ENCODE results near the gene DOCK9. TPM values are rescaled to one million over a fixed set of nuclear protein-coding genes. Genes with fewer than 3 reads are reported as not detected.

DOCK9 gene
- total RNA-seq, 1 experiment from 2014 or later = 30.5 TPM

DNA sequence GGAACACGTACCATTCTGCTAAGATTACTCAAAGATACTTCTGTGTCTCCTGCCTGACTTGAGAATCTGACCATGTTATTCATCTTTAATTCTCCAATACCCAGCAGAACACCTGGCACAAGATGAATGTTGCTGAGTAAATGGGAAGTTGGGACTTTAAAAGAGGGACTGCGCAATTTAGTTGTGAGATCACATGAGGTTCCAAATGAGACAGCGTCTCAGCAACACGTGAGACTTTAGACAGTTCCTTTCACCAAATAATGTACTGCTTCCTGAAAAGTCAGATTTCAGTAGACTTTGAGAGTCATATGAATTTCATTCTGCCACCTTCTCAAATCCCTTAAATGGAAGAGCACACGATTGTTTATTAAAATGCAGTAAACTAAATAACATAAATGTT lies 36.7 kb downstream of the DOCK9 start:
- Histone ChIP-seq H3K9me3 (ENCODE audit: control insufficient read depth, insufficient read depth, low read depth, low read length) (no peaks in the 10 kb centered on the region), H3K27me3 (ENCODE audit: control insufficient read depth, insufficient read depth, low read length) (no peaks in the 10 kb centered on the region), H3K27ac (ENCODE audit: low read length) (no peak overlapping the region), H3K4me3 (ENCODE audit: low read depth in 2 of 2, low read length in 2 of 2) (no peak overlapping the region), H3K4me1 (ENCODE audit: control insufficient read depth, insufficient read depth, low read length) (no peaks in the 10 kb centered on the region), H3K36me3 (ENCODE audit: control insufficient read depth, insufficient read depth, low read length) (no peaks in the 10 kb centered on the region)
- TF ChIP-seq POLR2AphosphoS5 (IDR thresholded peaks at IDR 0.05; ENCODE audit: low read depth, low read length) (no peak), SIN3A (IDR thresholded peaks at IDR 0.05; ENCODE audit: borderline replicate concordance, insufficient read depth, low read depth, low read length) (no peak), CTCF (IDR thresholded peaks at IDR 0.05) (no peak), TCF7L2 (IDR thresholded peaks at IDR 0.05; ENCODE audit: low read depth, low read length) (no peak)
- TF ChIP-seq, protein P1, sequence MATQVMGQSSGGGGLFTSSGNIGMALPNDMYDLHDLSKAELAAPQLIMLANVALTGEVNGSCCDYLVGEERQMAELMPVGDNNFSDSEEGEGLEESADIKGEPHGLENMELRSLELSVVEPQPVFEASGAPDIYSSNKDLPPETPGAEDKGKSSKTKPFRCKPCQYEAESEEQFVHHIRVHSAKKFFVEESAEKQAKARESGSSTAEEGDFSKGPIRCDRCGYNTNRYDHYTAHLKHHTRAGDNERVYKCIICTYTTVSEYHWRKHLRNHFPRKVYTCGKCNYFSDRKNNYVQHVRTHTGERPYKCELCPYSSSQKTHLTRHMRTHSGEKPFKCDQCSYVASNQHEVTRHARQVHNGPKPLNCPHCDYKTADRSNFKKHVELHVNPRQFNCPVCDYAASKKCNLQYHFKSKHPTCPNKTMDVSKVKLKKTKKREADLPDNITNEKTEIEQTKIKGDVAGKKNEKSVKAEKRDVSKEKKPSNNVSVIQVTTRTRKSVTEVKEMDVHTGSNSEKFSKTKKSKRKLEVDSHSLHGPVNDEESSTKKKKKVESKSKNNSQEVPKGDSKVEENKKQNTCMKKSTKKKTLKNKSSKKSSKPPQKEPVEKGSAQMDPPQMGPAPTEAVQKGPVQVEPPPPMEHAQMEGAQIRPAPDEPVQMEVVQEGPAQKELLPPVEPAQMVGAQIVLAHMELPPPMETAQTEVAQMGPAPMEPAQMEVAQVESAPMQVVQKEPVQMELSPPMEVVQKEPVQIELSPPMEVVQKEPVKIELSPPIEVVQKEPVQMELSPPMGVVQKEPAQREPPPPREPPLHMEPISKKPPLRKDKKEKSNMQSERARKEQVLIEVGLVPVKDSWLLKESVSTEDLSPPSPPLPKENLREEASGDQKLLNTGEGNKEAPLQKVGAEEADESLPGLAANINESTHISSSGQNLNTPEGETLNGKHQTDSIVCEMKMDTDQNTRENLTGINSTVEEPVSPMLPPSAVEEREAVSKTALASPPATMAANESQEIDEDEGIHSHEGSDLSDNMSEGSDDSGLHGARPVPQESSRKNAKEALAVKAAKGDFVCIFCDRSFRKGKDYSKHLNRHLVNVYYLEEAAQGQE (IDR thresholded peaks at IDR 0.05; ENCODE audit: insufficient read depth in 1 of 2, low read depth in 2 of 2, low read length in 1 of 2) = no peak
- intact Hi-C loops (cut with micrococcal nuclease; ENCODE audit: unreplicated experiment) = no loop called here
- BruUV-seq (replicated peaks) = no TSS peak
- DNase-seq (ENCODE audit: low read depth, low spot score) (no peak), ATAC-seq (no peak)
- ChIA-PET CTCF (no interaction called here), POLR2A (no interaction called here)
- in situ Hi-C loops (cut with HindIII; ENCODE audit: low pct_unique_long_range_greater_than_20kb, low sequenced_read_pairs) = no loop called here

DNA sequence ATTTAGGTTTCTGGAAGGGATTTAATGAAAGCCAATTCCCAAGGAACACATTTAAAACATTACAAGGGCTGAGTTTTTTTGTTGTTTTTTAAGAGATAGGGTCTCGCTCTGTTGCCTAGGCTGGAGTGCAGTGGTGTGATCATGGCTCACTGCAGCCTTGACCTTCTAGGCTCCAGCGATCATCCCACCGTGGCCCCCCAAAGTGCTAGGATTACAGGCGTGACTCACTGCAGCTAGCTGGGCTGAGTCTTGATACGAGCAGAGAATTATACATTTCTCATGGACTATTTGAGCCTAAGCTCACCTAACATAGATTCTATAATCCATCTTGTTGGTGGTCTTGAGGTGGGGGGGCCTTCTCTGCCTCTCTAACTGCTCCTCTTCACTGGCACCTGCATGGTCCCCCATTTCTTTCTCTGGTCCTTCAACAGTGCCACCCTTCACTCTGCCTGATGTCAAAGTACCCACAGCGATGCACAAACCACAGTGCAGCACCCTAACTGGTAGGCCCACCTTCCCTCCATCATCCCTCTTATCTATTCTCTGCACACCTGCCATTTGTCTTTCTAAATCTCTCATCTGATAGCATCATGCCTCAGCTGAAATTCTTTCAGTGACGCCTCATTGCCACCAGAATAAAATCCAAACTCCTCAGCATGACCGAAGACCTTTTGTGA lies 37.4 kb downstream of the DOCK9 start:
- H3K4me3 ChIP-seq (ENCODE audit: low read depth in 2 of 2, low read length in 2 of 2) = no peak overlapping the region
- H3K27me3 ChIP-seq (ENCODE audit: control insufficient read depth, insufficient read depth, low read length) = no peaks in the 10 kb centered on the region
- ChIA-PET CTCF (no interaction called here), POLR2A (no interaction called here)
- DNase-seq (ENCODE audit: low read depth, low spot score) (no peak), ATAC-seq (no peak)
- in situ Hi-C loops (cut with HindIII; ENCODE audit: low pct_unique_long_range_greater_than_20kb, low sequenced_read_pairs) (no loop called here), intact Hi-C loops (cut with micrococcal nuclease; ENCODE audit: unreplicated experiment) (no loop called here)
- no peak for TF ChIP-seq TCF7L2 (IDR thresholded peaks at IDR 0.05; ENCODE audit: low read depth, low read length)
- no peak for TF ChIP-seq POLR2AphosphoS5 (IDR thresholded peaks at IDR 0.05; ENCODE audit: low read depth, low read length)
- H3K9me3 ChIP-seq (ENCODE audit: control insufficient read depth, insufficient read depth, low read depth, low read length) = no peaks in the 10 kb centered on the region
- no peaks in the 10 kb centered on the region for H3K36me3 ChIP-seq (ENCODE audit: control insufficient read depth, insufficient read depth, low read length)
- BruUV-seq (replicated peaks) = no TSS peak
- H3K4me1 ChIP-seq (ENCODE audit: control insufficient read depth, insufficient read depth, low read length) = no peaks in the 10 kb centered on the region
- H3K27ac ChIP-seq (ENCODE audit: low read length) = no peak overlapping the region

DNA sequence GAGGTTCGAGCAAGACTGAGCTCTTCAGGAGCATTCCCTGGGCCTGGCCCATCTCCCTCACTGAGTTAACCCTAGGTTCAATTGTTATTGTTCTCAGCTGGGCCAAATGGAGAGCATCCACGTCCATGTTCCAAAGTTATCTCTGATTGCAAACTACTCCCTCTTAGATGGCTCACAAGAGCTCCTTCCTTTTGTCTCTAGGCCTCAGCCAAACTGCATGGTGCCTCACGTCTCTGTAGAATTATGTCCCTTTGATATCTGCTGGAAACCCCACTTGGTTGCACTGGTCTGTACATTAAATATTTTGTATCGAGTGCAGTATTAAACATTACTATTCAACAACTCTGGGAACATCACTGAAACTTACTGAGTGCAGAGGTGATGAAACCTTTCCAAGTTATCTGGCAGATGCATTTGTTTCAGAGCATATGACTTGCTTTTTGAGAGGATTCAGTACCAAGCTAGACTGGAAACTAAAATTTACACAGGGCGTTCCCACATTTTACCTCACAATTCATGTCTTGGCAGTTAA lies 38.1 kb downstream of the DOCK9 start:
- BruUV-seq (replicated peaks) = no TSS peak
- in situ Hi-C loops (cut with HindIII; ENCODE audit: low pct_unique_long_range_greater_than_20kb, low sequenced_read_pairs) (no loop called here), intact Hi-C loops (cut with micrococcal nuclease; ENCODE audit: unreplicated experiment) (no loop called here)
- TF ChIP-seq, protein P1 (IDR thresholded peaks at IDR 0.05; ENCODE audit: insufficient read depth in 1 of 2, low read depth in 2 of 2, low read length in 1 of 2) = no peak
- TF ChIP-seq SIN3A (IDR thresholded peaks at IDR 0.05; ENCODE audit: borderline replicate concordance, insufficient read depth, low read depth, low read length) = no peak
- TF ChIP-seq TCF7L2 (IDR thresholded peaks at IDR 0.05; ENCODE audit: low read depth, low read length) = no peak
- TF ChIP-seq CTCF (IDR thresholded peaks at IDR 0.05) = no peak
- TF ChIP-seq POLR2AphosphoS5 (IDR thresholded peaks at IDR 0.05; ENCODE audit: low read depth, low read length) = no peak
- ATAC-seq = no peak
- no peaks in the 10 kb centered on the region for H3K9me3 ChIP-seq (ENCODE audit: control insufficient read depth, insufficient read depth, low read depth, low read length)
- no peaks in the 10 kb centered on the region for H3K36me3 ChIP-seq (ENCODE audit: control insufficient read depth, insufficient read depth, low read length)
- ChIA-PET CTCF (no interaction called here), POLR2A (no interaction called here)
- DNase-seq (ENCODE audit: low read depth, low spot score) = no peak
- H3K4me1 ChIP-seq (ENCODE audit: control insufficient read depth, insufficient read depth, low read length) = no peaks in the 10 kb centered on the region
- no peak overlapping the region for H3K4me3 ChIP-seq (ENCODE audit: low read depth in 2 of 2, low read length in 2 of 2)
- H3K27ac ChIP-seq (ENCODE audit: low read length) = no peak overlapping the region
- no peaks in the 10 kb centered on the region for H3K27me3 ChIP-seq (ENCODE audit: control insufficient read depth, insufficient read depth, low read length)

All from Panc1 (cell line).